WI38 (cell line): ENCODE measurements around the gene FRMPD1.

Experiments used
- H3K4me3 ChIP-seq: 2 replicates; pipeline ENCODE4 v1.5.1; 2011; ENCODE audit warnings: low read depth, mild to moderate bottlenecking, control low read depth, low read length
- TF ChIP-seq, protein P1 (sequence below): IDR thresholded peaks from 2 replicates; pipeline ENCODE4 v1.5.1; 2012; ENCODE audit warnings: low read depth, mild to moderate bottlenecking, control low read depth, low read length

FRMPD1 gene

GRCh38 chr9:37632479-37632878, 18.3 kb upstream of the FRMPD1 start:
- TF ChIP-seq, protein P1, sequence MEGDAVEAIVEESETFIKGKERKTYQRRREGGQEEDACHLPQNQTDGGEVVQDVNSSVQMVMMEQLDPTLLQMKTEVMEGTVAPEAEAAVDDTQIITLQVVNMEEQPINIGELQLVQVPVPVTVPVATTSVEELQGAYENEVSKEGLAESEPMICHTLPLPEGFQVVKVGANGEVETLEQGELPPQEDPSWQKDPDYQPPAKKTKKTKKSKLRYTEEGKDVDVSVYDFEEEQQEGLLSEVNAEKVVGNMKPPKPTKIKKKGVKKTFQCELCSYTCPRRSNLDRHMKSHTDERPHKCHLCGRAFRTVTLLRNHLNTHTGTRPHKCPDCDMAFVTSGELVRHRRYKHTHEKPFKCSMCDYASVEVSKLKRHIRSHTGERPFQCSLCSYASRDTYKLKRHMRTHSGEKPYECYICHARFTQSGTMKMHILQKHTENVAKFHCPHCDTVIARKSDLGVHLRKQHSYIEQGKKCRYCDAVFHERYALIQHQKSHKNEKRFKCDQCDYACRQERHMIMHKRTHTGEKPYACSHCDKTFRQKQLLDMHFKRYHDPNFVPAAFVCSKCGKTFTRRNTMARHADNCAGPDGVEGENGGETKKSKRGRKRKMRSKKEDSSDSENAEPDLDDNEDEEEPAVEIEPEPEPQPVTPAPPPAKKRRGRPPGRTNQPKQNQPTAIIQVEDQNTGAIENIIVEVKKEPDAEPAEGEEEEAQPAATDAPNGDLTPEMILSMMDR = no peak
- no peak overlapping the region for H3K4me3 ChIP-seq

GRCh38 chr9:37635808-37636207, 14.9 kb upstream of the FRMPD1 start:
- TF ChIP-seq, protein P1 = no peak

GRCh38 chr9:37636511-37637448, 14.0 kb upstream of the FRMPD1 start:
- no peak overlapping the region for H3K4me3 ChIP-seq
- TF ChIP-seq, protein P1 = no peak

More at GRCh38 chr9:37635808-37636207, 14.9 kb upstream of the FRMPD1 start:
- no peak overlapping the region for H3K4me3 ChIP-seq

DNA sequence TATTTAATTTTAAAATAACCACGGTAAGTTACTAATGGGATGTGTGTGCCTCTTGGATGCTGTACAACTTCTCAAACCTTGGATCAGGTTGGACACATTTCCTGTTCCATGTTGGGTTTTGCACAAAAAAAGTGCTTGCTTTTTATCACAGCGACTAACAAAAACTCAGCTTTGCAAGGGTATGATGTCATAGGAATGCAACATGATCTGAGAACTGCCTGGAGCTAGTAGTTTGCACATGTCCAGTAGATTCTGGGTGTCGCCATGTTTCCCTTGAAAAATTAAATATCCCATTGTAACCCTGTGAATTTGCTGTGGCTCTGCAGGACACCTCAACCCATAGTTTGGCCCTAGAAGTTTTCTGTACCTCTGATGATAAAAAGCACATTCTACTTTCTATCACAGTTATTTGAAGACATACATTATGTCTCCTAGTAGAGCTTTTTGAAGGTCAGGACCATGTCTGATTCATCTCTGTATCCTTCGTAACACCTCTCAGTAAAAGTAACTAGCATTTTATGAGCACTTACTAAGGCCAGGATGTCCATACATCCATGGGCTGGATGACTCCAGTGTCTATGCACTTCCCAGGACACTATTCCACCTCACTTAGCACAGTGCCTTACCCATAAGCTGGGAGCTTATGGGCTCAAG, 11.5 kb upstream of the FRMPD1 start:
- TF ChIP-seq, protein P1 = no peak
- no peak overlapping the region for H3K4me3 ChIP-seq

GRCh38 chr9:37639841-37640240, 10.9 kb upstream of the FRMPD1 start:
- no peak overlapping the region for H3K4me3 ChIP-seq
- TF ChIP-seq, protein P1 = no peak

DNA sequence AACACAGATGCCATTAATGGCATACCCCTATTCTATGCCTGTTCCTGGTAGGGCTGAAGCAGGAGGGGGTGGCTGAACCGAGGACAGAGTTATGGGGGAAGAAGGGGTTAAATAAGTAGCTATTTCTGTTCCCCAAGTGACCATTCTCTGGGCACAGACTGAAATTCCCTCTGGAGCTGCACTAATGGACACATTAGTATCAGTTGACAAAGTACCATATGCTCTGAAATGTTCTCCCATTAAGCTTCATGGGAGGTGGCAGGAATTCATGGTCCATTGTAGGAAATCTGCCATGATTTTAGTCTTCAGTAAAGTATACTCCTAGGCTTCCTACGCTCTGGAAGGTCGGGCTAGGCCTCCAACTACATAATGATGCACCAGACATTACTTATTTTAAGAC, 10.5 kb upstream of the FRMPD1 start:
- TF ChIP-seq, protein P1 = no peak
- H3K4me3 ChIP-seq = no peak overlapping the region

- TF ChIP-seq, protein P1 = no peak
- H3K4me3 ChIP-seq = no peak overlapping the region
These were observed 9.4 kb upstream of the FRMPD1 start for GRCh38 chr9:37641331-37641730.
